Peyer's patch (tissue), 4 donors: Measurements from ENCODE around the gene PSG6.
"Not testable (repeated sequence)": the region's sequence is repeated elsewhere in the genome, so short reads cannot be mapped to it uniquely, and the experiment has no call there.

Experiments
- CTCF ChIP-seq, 6 experiments: fragments of 450-650 bp in 4 of 6; fragments of 200-600 bp in 2 of 6; sonication (generic) in 1 of 6; IDR thresholded peaks; one replicate each; pipeline ENCODE4 v1.5.1; 2017 to 2019; ENCODE audit warnings: antibody characterized with exemption in 6 of 6, mild to moderate bottlenecking in 3 of 6, moderate library complexity in 1 of 6
- POLR2A ChIP-seq, 2 donors: fragments of 450-650 bp; IDR thresholded peaks; one replicate each; pipeline ENCODE4 v1.5.1; 2017; ENCODE audit warnings: antibody characterized with exemption in 2 of 2, mild to moderate bottlenecking in 2 of 2, moderate library complexity in 2 of 2

- not testable (repeated sequence) for TF ChIP-seq CTCF, POLR2A (IDR thresholded peaks at IDR 0.05)
Measured at GRCh38 chr19:42874901-42875813, 42.5 kb downstream of the PSG6 start.
